Measurements from ENCODE around the gene MEGF11.

DNA sequence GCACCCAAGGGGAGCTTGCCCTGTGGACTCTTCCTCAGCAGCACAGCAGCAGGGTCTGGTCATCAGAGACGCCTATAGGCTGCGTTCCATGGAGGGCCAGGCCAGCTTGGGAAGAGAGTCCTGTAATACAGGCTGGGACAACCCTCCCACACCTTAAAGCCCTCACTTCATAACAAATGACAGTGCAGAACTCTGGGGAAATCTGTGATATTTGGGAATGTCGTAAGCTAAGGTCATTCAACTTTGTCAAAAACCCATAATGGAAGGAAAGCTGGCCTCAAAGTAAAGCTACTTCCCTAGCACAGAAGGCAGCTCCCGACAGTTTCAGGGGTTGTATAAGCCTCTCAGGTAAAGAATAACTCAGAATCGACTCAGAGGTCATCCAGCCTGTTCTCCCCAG lies 133.1 kb downstream of the MEGF11 start:
- TF ChIP-seq, protein P1, sequence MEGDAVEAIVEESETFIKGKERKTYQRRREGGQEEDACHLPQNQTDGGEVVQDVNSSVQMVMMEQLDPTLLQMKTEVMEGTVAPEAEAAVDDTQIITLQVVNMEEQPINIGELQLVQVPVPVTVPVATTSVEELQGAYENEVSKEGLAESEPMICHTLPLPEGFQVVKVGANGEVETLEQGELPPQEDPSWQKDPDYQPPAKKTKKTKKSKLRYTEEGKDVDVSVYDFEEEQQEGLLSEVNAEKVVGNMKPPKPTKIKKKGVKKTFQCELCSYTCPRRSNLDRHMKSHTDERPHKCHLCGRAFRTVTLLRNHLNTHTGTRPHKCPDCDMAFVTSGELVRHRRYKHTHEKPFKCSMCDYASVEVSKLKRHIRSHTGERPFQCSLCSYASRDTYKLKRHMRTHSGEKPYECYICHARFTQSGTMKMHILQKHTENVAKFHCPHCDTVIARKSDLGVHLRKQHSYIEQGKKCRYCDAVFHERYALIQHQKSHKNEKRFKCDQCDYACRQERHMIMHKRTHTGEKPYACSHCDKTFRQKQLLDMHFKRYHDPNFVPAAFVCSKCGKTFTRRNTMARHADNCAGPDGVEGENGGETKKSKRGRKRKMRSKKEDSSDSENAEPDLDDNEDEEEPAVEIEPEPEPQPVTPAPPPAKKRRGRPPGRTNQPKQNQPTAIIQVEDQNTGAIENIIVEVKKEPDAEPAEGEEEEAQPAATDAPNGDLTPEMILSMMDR (IDR thresholded peaks at IDR 0.05) = no peak
- TF ChIP-seq POLR2A (IDR thresholded peaks at IDR 0.05) = no peak
